NCI-H1694 (cell line): ENCODE measurements around the gene ATG10.
A peak's percentile ranks its signal among the peaks of the same experiment; 100 is the strongest.
"Not testable (repeated sequence)": the region's sequence is repeated elsewhere in the genome, so short reads cannot be mapped to it uniquely, and the experiment has no call there.

Experiments
- DNase-seq: peaks from one replicate; lab custom pipeline; 2025; lab: John Stamatoyannopoulos, UW

ATG10 gene

GRCh38 chr5:81982172-81982685 is 10.4 kb downstream of the ATG10 start:
- DNase-seq, result not testable (repeated sequence)

- DNase-seq, result not testable (repeated sequence)
These were observed 11.3 kb downstream of the ATG10 start for GRCh38 chr5:81983148-81983547.

GRCh38 chr5:81983563-81983962 is 11.7 kb downstream of the ATG10 start:
- DNase-seq, result not testable (repeated sequence)

GRCh38 chr5:81986126-81986525 is 14.3 kb downstream of the ATG10 start:
- no peak for DNase-seq

- no peak for DNase-seq
These were observed 17.4 kb downstream of the ATG10 start for GRCh38 chr5:81989204-81989603.

- DNase-seq, result no peak
These were observed 22.9 kb downstream of the ATG10 start for GRCh38 chr5:81994679-81995078.

GRCh38 chr5:81995407-81995806 is 23.6 kb downstream of the ATG10 start:
- DNase-seq, result no peak

- no peak for DNase-seq
These were observed 32.7 kb downstream of the ATG10 start for GRCh38 chr5:82004511-82004910.

GRCh38 chr5:82009869-82010268 is 38.0 kb downstream of the ATG10 start:
- not testable (repeated sequence) for DNase-seq

- DNase-seq, result no peak
These were observed 38.9 kb downstream of the ATG10 start for GRCh38 chr5:82010696-82011095.

- DNase-seq, result no peak
These were observed 39.9 kb downstream of the ATG10 start for GRCh38 chr5:82011761-82012160.

GRCh38 chr5:82014644-82015043 is 42.8 kb downstream of the ATG10 start:
- not testable (repeated sequence) for DNase-seq

- DNase-seq, result peak; percentile 80
These were observed 46.6 kb downstream of the ATG10 start for GRCh38 chr5:82018462-82018861.

GRCh38 chr5:82019342-82020138 is 47.7 kb downstream of the ATG10 start:
- peak; percentile 85 for DNase-seq

- no peak for DNase-seq
These were observed 50.7 kb downstream of the ATG10 start for GRCh38 chr5:82022499-82022898.

GRCh38 chr5:82023644-82024043 is 51.8 kb downstream of the ATG10 start:
- DNase-seq, result no peak

- no peak for DNase-seq
These were observed 59.6 kb downstream of the ATG10 start for GRCh38 chr5:82031220-82032119.

GRCh38 chr5:82042894-82043293 is 71.1 kb downstream of the ATG10 start:
- DNase-seq, result not testable (repeated sequence)

- DNase-seq, result no peak
These were observed 72.2 kb downstream of the ATG10 start for GRCh38 chr5:82044010-82044409.

- no peak for DNase-seq
These were observed 73.9 kb downstream of the ATG10 start for GRCh38 chr5:82045554-82046275.

- DNase-seq, result no peak
These were observed 74.4 kb downstream of the ATG10 start for GRCh38 chr5:82046276-82046647.

GRCh38 chr5:82050955-82051354 is 79.1 kb downstream of the ATG10 start:
- no peak for DNase-seq
